GM18907 (cell line): ENCODE results near the gene LARP7.
"Not testable (repeated sequence)": the region's sequence is repeated elsewhere in the genome, so short reads cannot be mapped to it uniquely, and the experiment has no call there.

Experiments used
- ATAC-seq: cut with Tn5 transposase; IDR thresholded peaks from one replicate; pipeline ENCODE4 v1.9.1; 2021; ENCODE audit warnings: mild to moderate bottlenecking, moderate library complexity; ENCODE audit not compliant: unreplicated experiment

Gene LARP7

GRCh38 chr4:112649055-112649408 is 12.1 kb downstream of the LARP7 start:
- ATAC-seq = no peak

GRCh38 chr4:112650332-112650731 is 13.4 kb downstream of the LARP7 start:
- no peak for ATAC-seq

GRCh38 chr4:112651641-112652040 is 14.7 kb downstream of the LARP7 start:
- ATAC-seq = no peak

- ATAC-seq = no peak
These were observed 15.3 kb downstream of the LARP7 start for GRCh38 chr4:112652216-112652615.

- ATAC-seq = no peak
These were observed 18.3 kb downstream of the LARP7 start for GRCh38 chr4:112655270-112655669.

- not testable (repeated sequence) for ATAC-seq
These were observed 19.2 kb downstream of the LARP7 start for GRCh38 chr4:112656115-112656514.

- ATAC-seq = no peak
These were observed 27.7 kb downstream of the LARP7 start for GRCh38 chr4:112664611-112665010.

- ATAC-seq = no peak
These were observed 31.2 kb downstream of the LARP7 start for GRCh38 chr4:112668131-112668530.

- ATAC-seq = no peak
These were observed 36.1 kb downstream of the LARP7 start for GRCh38 chr4:112673076-112673475.

GRCh38 chr4:112673686-112674085 is 36.7 kb downstream of the LARP7 start:
- ATAC-seq = no peak

GRCh38 chr4:112674376-112674775 is 37.4 kb downstream of the LARP7 start:
- no peak for ATAC-seq

- no peak for ATAC-seq
These were observed 40.7 kb downstream of the LARP7 start for GRCh38 chr4:112677519-112678091.

- no peak for ATAC-seq
These were observed 44.1 kb downstream of the LARP7 start for GRCh38 chr4:112680996-112681395.

GRCh38 chr4:112693507-112693906 is 56.6 kb downstream of the LARP7 start:
- no peak for ATAC-seq

- no peak for ATAC-seq
These were observed 63.7 kb downstream of the LARP7 start for GRCh38 chr4:112700679-112701078.

GRCh38 chr4:112702892-112703291 is 65.9 kb downstream of the LARP7 start:
- ATAC-seq = no peak

- ATAC-seq = no peak
These were observed 67.4 kb downstream of the LARP7 start for GRCh38 chr4:112704322-112704721.

- peak; percentile 32 for ATAC-seq
These were observed 68.3 kb downstream of the LARP7 start for GRCh38 chr4:112704991-112705845.

GRCh38 chr4:112705891-112706839 is 69.2 kb downstream of the LARP7 start:
- ATAC-seq = peak; percentile 60

- no peak for ATAC-seq
These were observed 69.9 kb downstream of the LARP7 start for GRCh38 chr4:112706840-112707207.
